NCI-H460 (cell line): ENCODE data around the gene CEBPG. TPM values are rescaled to one million over a fixed set of nuclear protein-coding genes. Genes with fewer than 3 reads are reported as not detected.

Experiments used
- DNase-seq: peaks from one replicate; pipeline ENCODE4 v3.0.0-alpha.2; 2016; ENCODE audit warnings: low read depth; ENCODE audit errors: extremely low read depth
- total RNA-seq: library from RNA; depleted of rRNA; stranded (reverse); fragments of >200 nt; shearing (Covaris generic); gene quantifications from 2 replicates; pipeline ENCODE4 v1.2.3, GENCODE V29; 2014

Gene CEBPG
- total RNA-seq, 1 experiment from 2014 or later: 89.1 TPM

GRCh38 chr19:33403221-33403972 is 29.9 kb downstream of the CEBPG start:
- DNase-seq: no peak

- no peak for DNase-seq
These were observed 30.4 kb downstream of the CEBPG start for GRCh38 chr19:33403973-33404304.

- DNase-seq: no peak
These were observed 31.2 kb downstream of the CEBPG start for GRCh38 chr19:33404506-33405253.

- DNase-seq: no peak
These were observed 31.7 kb downstream of the CEBPG start for GRCh38 chr19:33405254-33405552.

GRCh38 chr19:33405553-33406461 is 32.3 kb downstream of the CEBPG start:
- no peak for DNase-seq

- peak; percentile 47 for DNase-seq
These were observed 33.1 kb downstream of the CEBPG start for GRCh38 chr19:33406521-33407139.

GRCh38 chr19:33407140-33407551 is 33.6 kb downstream of the CEBPG start:
- DNase-seq: no peak

GRCh38 chr19:33407716-33408115 is 34.2 kb downstream of the CEBPG start:
- no peak for DNase-seq

- no peak for DNase-seq
These were observed 34.6 kb downstream of the CEBPG start for GRCh38 chr19:33408116-33408515.

GRCh38 chr19:33408538-33409434 is 35.3 kb downstream of the CEBPG start:
- DNase-seq: no peak

GRCh38 chr19:33409906-33410685 is 36.6 kb downstream of the CEBPG start:
- DNase-seq: no peak

GRCh38 chr19:33410915-33411401 is 37.4 kb downstream of the CEBPG start:
- no peak for DNase-seq

GRCh38 chr19:33411621-33412180 is 38.2 kb downstream of the CEBPG start:
- no peak for DNase-seq

GRCh38 chr19:33412601-33413425 is 39.3 kb downstream of the CEBPG start:
- no peak for DNase-seq

- DNase-seq: no peak
These were observed 39.9 kb downstream of the CEBPG start for GRCh38 chr19:33413426-33413725.

- DNase-seq: no peak
These were observed 40.6 kb downstream of the CEBPG start for GRCh38 chr19:33413868-33414666.
